GM18505 (cell line): ENCODE data around the gene CEND1.
A peak's percentile ranks its signal among the peaks of the same experiment; 100 is the strongest.

Experiments used
- ATAC-seq: cut with Tn5 transposase; IDR thresholded peaks from one replicate; pipeline ENCODE4 v1.9.1; 2021; ENCODE audit not compliant: unreplicated experiment
- POLR2A ChIP-seq: IDR thresholded peaks from 4 replicates; pipeline ENCODE4 v1.6.1; 2011; ENCODE audit warnings: borderline replicate concordance; ENCODE audit not compliant: insufficient read depth, insufficient read length; ENCODE audit errors: extremely low read depth

CEND1 gene

GRCh38 chr11:778976-779954, 10.6 kb downstream of the CEND1 start:
- no peak for ATAC-seq
- no peak for TF ChIP-seq POLR2A

- ATAC-seq: peak; percentile 75
- TF ChIP-seq POLR2A: peak; percentile 93
Observed at GRCh38 chr11:777288-778255, 12.3 kb downstream of the CEND1 start, which contains the start of gene GATD1. Gene GATD1 (minus strand): TSS chr11:777487. CDS start chr11:777462, 25 bp downstream.

GRCh38 chr11:776561-777287, 13.2 kb downstream of the CEND1 start:
- no peak for TF ChIP-seq POLR2A
- ATAC-seq: peak; percentile 31

DNA sequence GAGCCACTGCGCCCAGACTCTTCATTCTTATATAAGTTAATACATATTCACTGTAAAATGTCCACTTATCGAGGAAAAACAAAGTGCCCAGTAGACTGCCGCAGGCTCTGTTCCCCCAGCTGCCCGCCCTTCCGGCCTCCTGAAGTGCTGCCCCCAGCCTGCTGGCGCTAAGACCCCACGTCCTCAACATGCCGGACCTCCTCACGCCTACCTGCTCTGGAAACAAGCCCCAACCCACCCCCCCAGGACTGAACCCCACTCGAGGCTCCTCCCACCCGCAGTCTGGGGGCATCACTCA, 13.7 kb downstream of the CEND1 start:
- TF ChIP-seq POLR2A: no peak
- no peak for ATAC-seq

DNA sequence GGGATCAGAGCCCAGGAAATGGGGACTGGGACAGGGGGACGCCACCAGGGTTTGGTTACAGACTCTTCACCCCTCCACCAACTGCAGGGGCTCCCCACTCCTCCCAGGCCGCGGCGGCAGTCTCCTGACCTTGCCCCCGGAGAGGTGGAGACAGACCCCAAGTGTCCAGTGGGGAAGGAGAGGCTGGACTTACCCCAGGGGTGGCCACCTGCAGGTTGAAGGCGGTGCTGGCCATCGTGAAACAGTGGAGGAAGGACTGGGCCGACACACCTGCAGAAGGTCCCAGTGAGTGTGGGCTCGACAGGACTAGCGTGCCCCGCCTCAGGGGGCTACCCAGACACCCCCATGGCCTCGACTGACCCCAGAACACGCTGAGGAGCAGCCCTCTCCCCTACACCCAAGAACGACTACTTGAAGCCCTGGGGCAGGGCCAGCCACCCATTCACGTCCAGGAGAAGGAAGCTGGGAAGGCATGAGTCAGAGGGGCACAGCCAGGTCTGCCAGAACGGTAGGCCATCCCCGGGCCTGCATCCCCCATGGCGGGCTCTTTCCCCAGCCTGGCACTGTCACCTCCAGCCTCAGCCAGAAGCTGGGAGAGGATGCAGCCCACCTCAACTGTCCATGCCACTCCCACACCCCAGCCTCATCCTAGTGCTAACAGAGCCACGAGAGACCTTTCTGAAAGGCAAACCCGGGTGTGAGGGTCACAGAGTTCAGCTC, 14.9 kb downstream of the CEND1 start:
- no peak for ATAC-seq
- TF ChIP-seq POLR2A: no peak

- no peak for ATAC-seq
- TF ChIP-seq POLR2A: no peak
Observed at GRCh38 chr11:773830-774229, 16.1 kb downstream of the CEND1 start.

GRCh38 chr11:773425-773824, 16.5 kb downstream of the CEND1 start:
- TF ChIP-seq POLR2A: no peak
- no peak for ATAC-seq

- no peak for TF ChIP-seq POLR2A
- no peak for ATAC-seq
Observed at GRCh38 chr11:772429-773390, 17.2 kb downstream of the CEND1 start.

DNA sequence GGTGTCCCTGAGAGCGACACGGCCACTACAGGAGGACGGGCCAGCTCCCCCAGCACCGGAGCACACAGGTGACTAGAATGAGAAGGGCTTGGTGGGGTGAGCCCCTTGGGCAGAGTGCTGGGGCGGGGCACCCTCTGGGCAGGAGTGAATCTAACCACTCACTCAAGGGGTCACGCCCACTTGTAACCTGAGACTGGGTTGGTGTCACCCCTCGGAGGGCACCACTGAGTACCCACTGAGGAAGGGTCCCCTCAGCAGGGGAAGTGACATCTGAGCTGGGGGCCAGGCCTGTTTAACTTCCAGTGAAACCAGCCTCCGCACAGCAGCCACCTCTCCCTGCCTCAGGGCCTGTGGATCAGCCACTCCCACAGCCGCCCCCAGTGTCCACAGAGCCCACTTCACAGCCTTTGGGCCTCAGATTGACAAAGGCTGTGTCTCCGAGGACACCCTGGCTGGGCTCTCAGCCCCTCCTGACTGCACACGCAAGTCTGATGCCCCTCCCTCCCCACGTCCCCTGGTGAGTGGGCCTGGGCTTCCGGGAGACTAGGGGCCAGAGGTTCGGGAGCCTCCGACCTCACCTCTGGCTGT, 18.2 kb downstream of the CEND1 start:
- no peak for TF ChIP-seq POLR2A
- ATAC-seq: no peak

- no peak for ATAC-seq
Observed at GRCh38 chr11:770642-771616, 19.0 kb downstream of the CEND1 start.

More at GRCh38 chr11:770642-771616, 19.0 kb downstream of the CEND1 start:
- TF ChIP-seq POLR2A: no peak
